Measurements from ENCODE around the gene UQCRQ. TPM values are rescaled to one million over a fixed set of nuclear protein-coding genes. Genes with fewer than 3 reads are reported as not detected.
A peak's percentile ranks its signal among the peaks of the same experiment; 100 is the strongest.

UQCRQ gene
- total and polyA plus RNA-seq, 2 donors from 2014 or later: 306 to 1,158 TPM

- Histone ChIP-seq H3K4me1 (ENCODE audit: control insufficient read depth in 2 of 3, insufficient read depth in 2 of 3, low read depth in 1 of 3, low read length in 3 of 3) (peaks cover 0 to 15% (median 5%) of the 10 kb centered on the region in 3 donors), H3K27me3 (ENCODE audit: control insufficient read depth, insufficient read depth, low read length) (peaks cover 2% of the 10 kb centered on the region), H3K9me3 (ENCODE audit: control insufficient read depth in 2 of 3, insufficient read depth in 1 of 3, low read length in 3 of 3) (no peaks in the 10 kb centered on the region), H3K27ac (ENCODE audit: low read depth in 2 of 2, low read length in 2 of 2) (no peak overlapping the region), H3K36me3 (ENCODE audit: control insufficient read depth in 2 of 3, insufficient read depth in 3 of 3, low read length in 3 of 3) (no peaks in the 10 kb centered on the region), H3K4me3 (ENCODE audit: low read length in 3 of 3) (no peak overlapping the region), H3K9ac (ENCODE audit: low read length in 3 of 3) (no peak overlapping the region)
- DNase-seq (peak in 1 of 5 donors; percentile 22), FAIRE-seq (no peak)
- intact Hi-C loops (cut with DNase I): no loop called here
- TF ChIP-seq CTCF (IDR thresholded peaks at IDR 0.05; ENCODE audit: borderline replicate concordance, extremely low read depth, insufficient read depth): no peak
Measured at GRCh38 chr5:132826424-132827082, 39.9 kb upstream of the UQCRQ start.

- H3K27ac ChIP-seq (ENCODE audit: low read depth in 2 of 2, low read length in 2 of 2): no peak overlapping the region
- FAIRE-seq: no peak
- no peaks in the 10 kb centered on the region for H3K36me3 ChIP-seq (ENCODE audit: control insufficient read depth in 2 of 3, insufficient read depth in 3 of 3, low read length in 3 of 3)
- TF ChIP-seq CTCF (IDR thresholded peaks at IDR 0.05; ENCODE audit: borderline replicate concordance, extremely low read depth, insufficient read depth): no peak
- H3K27me3 ChIP-seq (ENCODE audit: control insufficient read depth, insufficient read depth, low read length): peaks cover 2% of the 10 kb centered on the region
- H3K4me3 ChIP-seq (ENCODE audit: low read length in 3 of 3): no peak overlapping the region
- H3K9ac ChIP-seq (ENCODE audit: low read length in 3 of 3): no peak overlapping the region
- no peaks in the 10 kb centered on the region for H3K9me3 ChIP-seq (ENCODE audit: control insufficient read depth in 2 of 3, insufficient read depth in 1 of 3, low read length in 3 of 3)
- intact Hi-C loops (cut with DNase I): no loop called here
- peaks cover 0 to 15% (median 5%) of the 10 kb centered on the region in 3 donors for H3K4me1 ChIP-seq (ENCODE audit: control insufficient read depth in 2 of 3, insufficient read depth in 2 of 3, low read depth in 1 of 3, low read length in 3 of 3)
- peak in 1 of 5 donors; percentile 34 for DNase-seq
Measured at GRCh38 chr5:132827943-132828673, 38.3 kb upstream of the UQCRQ start.

- Histone ChIP-seq H3K27ac (ENCODE audit: low read depth in 2 of 2, low read length in 2 of 2) (no peak overlapping the region), H3K4me1 (ENCODE audit: control insufficient read depth in 2 of 3, insufficient read depth in 2 of 3, low read depth in 1 of 3, low read length in 3 of 3) (peaks cover 0 to 12% (median 5%) of the 10 kb centered on the region in 3 donors), H3K4me3 (ENCODE audit: low read length in 3 of 3) (peak overlapping the region; percentile 44 to 77 (median 49)), H3K9ac (ENCODE audit: low read length in 3 of 3) (peak overlapping the region in 2 of 3 donors; percentile 11 to 55), H3K27me3 (ENCODE audit: control insufficient read depth, insufficient read depth, low read length) (peaks cover 2% of the 10 kb centered on the region), H3K9me3 (ENCODE audit: control insufficient read depth in 2 of 3, insufficient read depth in 1 of 3, low read length in 3 of 3) (no peaks in the 10 kb centered on the region), H3K36me3 (ENCODE audit: control insufficient read depth in 2 of 3, insufficient read depth in 3 of 3, low read length in 3 of 3) (no peaks in the 10 kb centered on the region)
- intact Hi-C loops (cut with DNase I): no loop called here
- no peak for TF ChIP-seq CTCF (IDR thresholded peaks at IDR 0.05; ENCODE audit: borderline replicate concordance, extremely low read depth, insufficient read depth)
- no peak for DNase-seq
- FAIRE-seq: no peak
Measured at GRCh38 chr5:132828846-132829494, 37.5 kb upstream of the UQCRQ start.

Data from kidney (tissue), 14 donors.